Keratinocyte (primary cell): ENCODE measurements around the gene ZNF529. TPM values are rescaled to one million over a fixed set of nuclear protein-coding genes. Genes with fewer than 3 reads are reported as not detected.

ENCODE experiments used
- DNase-seq: peaks from one replicate; pipeline ENCODE4 v3.0.0-alpha.2; 2011; ENCODE audit warnings: low read depth, missing footprints, low spot score
- FAIRE-seq: peaks from 2 replicates; lab custom pipeline; 2011; peaks lifted over from hg19 to GRCh38; lab: Jason Lieb, UNC
- H2AFZ ChIP-seq: 2 replicates; pipeline ENCODE4 v1.6.0; 2012; ENCODE audit warnings: low read length, control low read depth, inconsistent platforms; ENCODE audit not compliant: control insufficient read depth
- H3K27ac ChIP-seq: 2 replicates; pipeline ENCODE4 v1.5.1; 2011; ENCODE audit warnings: low read length; ENCODE audit not compliant: control insufficient read depth, insufficient read depth
- H3K27me3 ChIP-seq: 3 replicates; pipeline ENCODE4 v1.6.0; 2011; ENCODE audit warnings: low read length; ENCODE audit not compliant: control insufficient read depth, insufficient read depth; ENCODE audit errors: extremely low read depth
- H3K36me3 ChIP-seq, 2 experiments: 2 replicates in 1 of 2; 3 replicates in 1 of 2; pipeline ENCODE4 v1.5.1; 2011; ENCODE audit warnings: low read length in 2 of 2, mild to moderate bottlenecking in 1 of 2; ENCODE audit not compliant: control insufficient read depth in 2 of 2, insufficient read depth in 2 of 2; ENCODE audit errors: extremely low read depth in 1 of 2
- H3K4me1 ChIP-seq: 3 replicates; pipeline ENCODE4 v1.5.1; 2011; ENCODE audit warnings: low read length; ENCODE audit not compliant: control insufficient read depth, insufficient read depth; ENCODE audit errors: extremely low read depth
- H3K4me2 ChIP-seq: 3 replicates; pipeline ENCODE4 v1.6.0; 2011; ENCODE audit warnings: low read depth, low read length; ENCODE audit not compliant: control insufficient read depth, insufficient read depth; ENCODE audit errors: extremely low read depth
- H3K4me3 ChIP-seq, 3 experiments: fragments of 200-600 bp in 1 of 3; sonication (generic) in 1 of 3; 2 replicates in 2 of 3; 3 replicates in 1 of 3; pipeline ENCODE4 v1.5.1; 2011 to 2016; ENCODE audit warnings: low read length in 3 of 3, mild to moderate bottlenecking in 3 of 3, control low read depth in 2 of 3, inconsistent platforms in 1 of 3, low read depth in 1 of 3, mixed read lengths in 1 of 3, mixed run types in 1 of 3, moderate library complexity in 1 of 3; ENCODE audit not compliant: control insufficient read depth in 2 of 3, insufficient read depth in 2 of 3; ENCODE audit errors: extremely low read depth in 1 of 3
- H3K79me2 ChIP-seq: 2 replicates; pipeline ENCODE4 v1.6.0; 2012; ENCODE audit warnings: low read length; ENCODE audit not compliant: control insufficient read depth, insufficient read depth
- H3K9ac ChIP-seq: 3 replicates; pipeline ENCODE4 v1.6.0; 2011; ENCODE audit warnings: low read length; ENCODE audit not compliant: control insufficient read depth, insufficient read depth; ENCODE audit errors: extremely low read depth
- H3K9me1 ChIP-seq: 3 replicates; pipeline ENCODE4 v1.6.0; 2011; ENCODE audit warnings: low read length; ENCODE audit not compliant: control insufficient read depth, insufficient read depth; ENCODE audit errors: extremely low read depth
- H3K9me3 ChIP-seq: 2 replicates; pipeline ENCODE4 v1.5.1; 2012; ENCODE audit warnings: low read depth, low read length; ENCODE audit not compliant: control insufficient read depth
- H4K20me1 ChIP-seq: 3 replicates; pipeline ENCODE4 v1.6.0; 2011; ENCODE audit warnings: low read length; ENCODE audit not compliant: control insufficient read depth, insufficient read depth; ENCODE audit errors: extremely low read depth
- CTCF ChIP-seq, 3 experiments: IDR thresholded peaks in 1 of 3; conservative IDR thresholded peaks in 1 of 3; optimal IDR thresholded peaks in 1 of 3; 2 replicates in 2 of 3; 3 replicates in 1 of 3; pipeline versions ENCODE3 to v1.5.1; 2011; ENCODE audit warnings: low read length in 3 of 3, mild to moderate bottlenecking in 3 of 3, moderate library complexity in 2 of 3, control low read depth in 1 of 3, inconsistent platforms in 1 of 3; ENCODE audit not compliant: insufficient read depth in 2 of 3; ENCODE audit errors: extremely low read depth in 1 of 3
- EZH2 ChIP-seq: IDR thresholded peaks from one replicate; pipeline ENCODE4 v1.6.1; 2012; ENCODE audit warnings: inconsistent platforms, mild to moderate bottlenecking, low read length, moderate library complexity
- dilution Hi-C: fragments of 300-500 bp; cut with MboI; formaldehyde crosslinking; loops from one replicate; pipeline ENCODE4 v1.7.0; 2020; ENCODE audit warnings: low sequenced_read_pairs; ENCODE audit not compliant: extremely low pct_ligation_motif_present
- polyA plus RNA-seq, 5 experiments: library from polyadenylated mRNA; depleted of rRNA in 3 of 5; stranded (reverse) in 3 of 5; stranded (forward) in 1 of 5; unstranded in 1 of 5; fragments of >200 nt; gene quantifications; 1 replicate in 1 of 5; 2 replicates in 3 of 5; 3 replicates in 1 of 5; pipeline versions ENCODE4 v1.2.1 to v1.2.3, GENCODE V29; 2011 to 2012; ENCODE audit warnings: missing spikeins in 2 of 5, low read depth in 1 of 5, low replicate concordance in 1 of 5

Gene ZNF529
- polyA plus RNA-seq, 1 donor (not counting 4 experiments of a cell fraction or from before 2014, with no cell fraction given) = 5.5 TPM

DNA sequence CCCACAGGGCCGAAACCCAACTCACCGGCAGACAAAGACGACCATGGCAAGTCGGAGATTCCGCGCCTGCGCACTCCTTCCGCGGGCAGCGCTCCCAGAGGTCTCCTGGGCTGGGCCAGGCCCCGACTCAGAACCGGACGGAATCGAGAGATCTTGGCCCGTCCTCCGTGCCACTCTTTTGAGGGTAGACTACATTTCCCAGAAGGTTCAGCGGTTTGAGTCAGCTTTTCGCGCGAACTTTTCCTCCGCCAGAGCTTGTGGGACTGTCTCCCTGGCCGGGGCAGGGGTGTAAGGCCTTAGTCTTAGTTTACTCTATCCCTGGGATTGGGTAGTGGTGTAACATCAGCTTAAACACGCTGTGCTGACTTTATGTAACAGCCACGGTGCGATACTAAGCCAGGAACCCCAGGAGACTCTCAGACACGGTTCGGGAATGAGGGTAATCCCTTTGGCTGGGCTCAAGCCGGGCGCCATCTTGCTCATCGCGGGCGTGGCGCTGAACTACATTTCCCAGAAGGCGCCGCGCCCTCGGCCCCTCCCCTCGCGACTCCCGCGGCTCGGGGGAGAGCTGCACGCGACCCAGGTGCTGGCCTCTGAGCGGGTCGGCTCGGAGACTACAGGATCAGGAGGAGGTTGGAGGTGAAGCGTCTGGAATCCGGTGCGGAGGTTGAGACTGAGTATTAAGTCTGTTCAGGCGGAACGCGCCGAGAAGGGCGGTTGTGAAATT lies 44.7 kb downstream of the ZNF529 start, which contains the start of gene ZNF260:
Gene ZNF260, minus strand, starts transcription at position 78 of the 727 bp plus-strand sequence. CDS start 13,033 bp downstream, outside the sequence.
- Histone ChIP-seq H3K4me2 (peak within 1 kb of the TSS; percentile 98), H3K36me3 (peaks cover 0 to 7% of the 10 kb centered on the region in 2 experiments), H3K27me3 (no peaks in the 10 kb centered on the region), H3K9me1 (no peaks in the 10 kb centered on the region), H3K9me3 (no peaks in the 10 kb centered on the region), H3K4me3 (peak within 1 kb of the TSS; percentile 69 to 85 (median 83)), H3K27ac (peak within 1 kb of the TSS; percentile 88), H3K9ac (peak within 1 kb of the TSS; percentile 90), H3K4me1 (peaks cover 6% of the 10 kb centered on the region), H2AFZ (peak within 1 kb of the TSS; percentile 98), H3K79me2 (peaks cover 37% of the 10 kb centered on the region), H4K20me1 (no peaks in the 10 kb centered on the region)
- DNase-seq = peak; percentile 78
- peak; percentile 82 for FAIRE-seq
- no peak for TF ChIP-seq CTCF (optimal IDR thresholded peaks at IDR 0.05 in 1 of 3, IDR thresholded peaks at IDR 0.05 in 1 of 3, conservative IDR thresholded peaks at IDR 0.05 in 1 of 3; ENCODE audit: extremely low read depth in 1 of 3, insufficient read depth in 2 of 3, low read length in 3 of 3)
- TF ChIP-seq EZH2 = no peak
- dilution Hi-C loops = no loop called here

GRCh38 chr19:36527873-36528193 lies 45.3 kb downstream of the ZNF529 start:
- Histone ChIP-seq H4K20me1 (no peaks in the 10 kb centered on the region), H3K9ac (peak overlapping the region; percentile 90), H3K27me3 (no peaks in the 10 kb centered on the region), H3K4me2 (peak overlapping the region; percentile 98), H3K36me3 (peaks cover 2 to 7% of the 10 kb centered on the region in 2 experiments), H3K9me1 (no peaks in the 10 kb centered on the region), H3K79me2 (peaks cover 40% of the 10 kb centered on the region), H3K27ac (peak overlapping the region; percentile 88), H3K4me3 (peak overlapping the region; percentile 69 to 85 (median 83)), H2AFZ (peak overlapping the region; percentile 98), H3K9me3 (no peaks in the 10 kb centered on the region), H3K4me1 (peaks cover 6% of the 10 kb centered on the region)
- DNase-seq (no peak), FAIRE-seq (no peak)
- TF ChIP-seq EZH2 (no peak), CTCF (optimal IDR thresholded peaks at IDR 0.05 in 1 of 3, IDR thresholded peaks at IDR 0.05 in 1 of 3, conservative IDR thresholded peaks at IDR 0.05 in 1 of 3; ENCODE audit: extremely low read depth in 1 of 3, insufficient read depth in 2 of 3, low read length in 3 of 3) (no peak)
- dilution Hi-C loops = no loop called here
